Esophagus muscularis mucosa (tissue), 4 donors: Measurements from ENCODE around the gene TRMO.
"Not testable (repeated sequence)": the region's sequence is repeated elsewhere in the genome, so short reads cannot be mapped to it uniquely, and the experiment has no call there.

Experiments used
- EP300 ChIP-seq: sonication (generic); formaldehyde crosslinking; IDR thresholded peaks from one replicate; pipeline ENCODE4 v1.6.1; 2017; ENCODE audit warnings: antibody characterized with exemption
- POLR2A ChIP-seq: fragments of 450-650 bp; IDR thresholded peaks from one replicate; pipeline ENCODE4 v1.6.1; 2017; ENCODE audit warnings: antibody characterized with exemption, moderate library complexity, mild to moderate bottlenecking, low read depth
- POLR2AphosphoS5 ChIP-seq, 2 donors: sonication (generic); formaldehyde crosslinking; IDR thresholded peaks; one replicate each; pipeline ENCODE4 v1.6.1; 2017; ENCODE audit warnings: antibody characterized with exemption in 2 of 2
- TF ChIP-seq, protein P1 (sequence below), 3 experiments: fragments of 200-600 bp in 2 of 3; fragments of 450-650 bp in 1 of 3; sonication (generic) in 2 of 3; IDR thresholded peaks; one replicate each; pipeline ENCODE4 v1.5.1; 2017 to 2019; ENCODE audit warnings: antibody characterized with exemption in 3 of 3, mild to moderate bottlenecking in 2 of 3, moderate library complexity in 1 of 3

DNA sequence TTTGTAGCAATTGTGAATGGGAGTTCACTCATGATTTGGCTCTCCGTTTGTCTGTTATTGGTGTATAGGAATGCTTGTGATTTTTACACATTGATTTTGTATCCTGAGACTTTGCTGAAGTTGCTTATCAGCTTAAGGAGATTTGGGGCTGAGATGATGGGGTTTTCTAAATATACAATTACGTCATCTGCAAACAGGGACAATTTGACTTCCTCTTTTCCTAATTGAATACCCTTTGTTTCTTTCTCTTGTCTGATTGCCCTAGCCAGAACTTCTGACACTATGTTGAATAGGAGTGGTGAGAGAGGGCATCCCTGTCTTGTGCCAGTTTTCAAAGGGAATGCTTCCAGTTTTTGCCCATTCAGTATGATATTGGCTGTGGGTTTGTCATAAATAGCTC, 24.8 kb upstream of the TRMO start:
- TF ChIP-seq, protein P1, sequence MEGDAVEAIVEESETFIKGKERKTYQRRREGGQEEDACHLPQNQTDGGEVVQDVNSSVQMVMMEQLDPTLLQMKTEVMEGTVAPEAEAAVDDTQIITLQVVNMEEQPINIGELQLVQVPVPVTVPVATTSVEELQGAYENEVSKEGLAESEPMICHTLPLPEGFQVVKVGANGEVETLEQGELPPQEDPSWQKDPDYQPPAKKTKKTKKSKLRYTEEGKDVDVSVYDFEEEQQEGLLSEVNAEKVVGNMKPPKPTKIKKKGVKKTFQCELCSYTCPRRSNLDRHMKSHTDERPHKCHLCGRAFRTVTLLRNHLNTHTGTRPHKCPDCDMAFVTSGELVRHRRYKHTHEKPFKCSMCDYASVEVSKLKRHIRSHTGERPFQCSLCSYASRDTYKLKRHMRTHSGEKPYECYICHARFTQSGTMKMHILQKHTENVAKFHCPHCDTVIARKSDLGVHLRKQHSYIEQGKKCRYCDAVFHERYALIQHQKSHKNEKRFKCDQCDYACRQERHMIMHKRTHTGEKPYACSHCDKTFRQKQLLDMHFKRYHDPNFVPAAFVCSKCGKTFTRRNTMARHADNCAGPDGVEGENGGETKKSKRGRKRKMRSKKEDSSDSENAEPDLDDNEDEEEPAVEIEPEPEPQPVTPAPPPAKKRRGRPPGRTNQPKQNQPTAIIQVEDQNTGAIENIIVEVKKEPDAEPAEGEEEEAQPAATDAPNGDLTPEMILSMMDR (IDR thresholded peaks at IDR 0.05), result not testable (repeated sequence)
- not testable (repeated sequence) for TF ChIP-seq POLR2AphosphoS5 (IDR thresholded peaks at IDR 0.05); EP300; POLR2A
